Measurements from ENCODE around the gene ANAPC16. TPM values are rescaled to one million over a fixed set of nuclear protein-coding genes. Genes with fewer than 3 reads are reported as not detected.

The ANAPC16 gene
- total RNA-seq, 2 donors from 2014 or later = 57.4 to 68.4 TPM

DNA sequence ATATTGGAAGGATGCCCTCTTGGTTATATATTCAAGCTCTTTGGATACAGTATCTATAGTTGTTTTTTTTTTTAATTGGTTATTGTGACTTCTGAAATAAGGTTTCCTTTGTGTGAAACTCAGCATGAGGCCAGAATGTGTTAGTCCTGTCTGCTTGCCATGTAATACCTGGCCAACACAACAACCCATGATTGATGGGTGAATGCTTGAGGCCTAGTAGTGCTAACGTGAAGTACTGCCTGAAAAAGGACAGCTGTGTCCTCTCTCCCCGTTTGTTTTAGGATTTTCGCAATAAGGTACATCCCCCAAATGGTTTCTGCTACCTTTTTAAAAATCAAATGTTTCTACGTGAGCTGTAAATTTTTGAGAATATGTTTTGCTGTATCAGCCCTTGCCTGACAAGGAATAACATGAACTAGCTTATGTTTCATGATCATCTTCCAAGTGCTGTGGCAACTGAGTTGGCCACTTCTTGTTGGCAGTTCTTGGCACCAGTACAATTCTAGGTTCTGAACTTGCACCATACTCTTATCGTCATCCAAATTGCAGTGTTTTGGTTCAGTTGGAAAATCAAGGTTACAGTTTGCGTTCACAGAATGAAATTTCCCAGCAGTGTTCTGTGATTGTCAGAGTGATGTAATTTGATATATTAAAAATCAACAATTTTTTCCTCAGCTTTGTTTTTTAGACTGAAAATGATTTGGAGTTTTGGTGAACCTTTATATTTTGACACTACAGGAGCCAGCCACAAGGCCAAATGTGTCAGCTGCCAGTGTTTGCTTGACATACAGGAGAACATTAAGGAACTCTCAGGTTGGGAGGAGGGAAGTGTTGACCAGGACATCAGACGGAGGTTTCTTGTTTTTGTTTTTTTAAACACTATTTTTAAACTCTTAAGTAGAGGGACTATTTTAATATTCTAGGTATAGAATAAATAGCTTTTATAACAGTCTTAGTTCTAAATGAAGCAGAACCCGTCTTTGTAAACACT lies 13.7 kb downstream of the ANAPC16 start:
- peak; percentile 63 for DNase-seq
- TF ChIP-seq, protein P1, sequence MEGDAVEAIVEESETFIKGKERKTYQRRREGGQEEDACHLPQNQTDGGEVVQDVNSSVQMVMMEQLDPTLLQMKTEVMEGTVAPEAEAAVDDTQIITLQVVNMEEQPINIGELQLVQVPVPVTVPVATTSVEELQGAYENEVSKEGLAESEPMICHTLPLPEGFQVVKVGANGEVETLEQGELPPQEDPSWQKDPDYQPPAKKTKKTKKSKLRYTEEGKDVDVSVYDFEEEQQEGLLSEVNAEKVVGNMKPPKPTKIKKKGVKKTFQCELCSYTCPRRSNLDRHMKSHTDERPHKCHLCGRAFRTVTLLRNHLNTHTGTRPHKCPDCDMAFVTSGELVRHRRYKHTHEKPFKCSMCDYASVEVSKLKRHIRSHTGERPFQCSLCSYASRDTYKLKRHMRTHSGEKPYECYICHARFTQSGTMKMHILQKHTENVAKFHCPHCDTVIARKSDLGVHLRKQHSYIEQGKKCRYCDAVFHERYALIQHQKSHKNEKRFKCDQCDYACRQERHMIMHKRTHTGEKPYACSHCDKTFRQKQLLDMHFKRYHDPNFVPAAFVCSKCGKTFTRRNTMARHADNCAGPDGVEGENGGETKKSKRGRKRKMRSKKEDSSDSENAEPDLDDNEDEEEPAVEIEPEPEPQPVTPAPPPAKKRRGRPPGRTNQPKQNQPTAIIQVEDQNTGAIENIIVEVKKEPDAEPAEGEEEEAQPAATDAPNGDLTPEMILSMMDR (conservative IDR thresholded peaks at IDR 0.05) = no peak
- peak overlapping the region; percentile 68 for H3K27ac Mint-ChIP-seq
- peaks cover 28% of the 10 kb centered on the region for H3K4me1 Mint-ChIP-seq
- Histone ChIP-seq H3K9ac (ENCODE audit: extremely low read depth, low read length, poor library complexity, severe bottlenecking) (no peak overlapping the region), H3K9me3 (ENCODE audit: control insufficient read depth, low read length) (no peaks in the 10 kb centered on the region), H3K4me1 (ENCODE audit: control insufficient read depth, insufficient read depth, low read length) (peaks cover 13% of the 10 kb centered on the region), H3K27me3 (ENCODE audit: control insufficient read depth, insufficient read depth, low read length, poor library complexity, severe bottlenecking) (no peaks in the 10 kb centered on the region), H3K27ac (ENCODE audit: low read depth, low read length) (no peak overlapping the region), H3K4me3 (ENCODE audit: low read length) (peak overlapping the region; percentile 20), H3K36me3 (ENCODE audit: control insufficient read depth, insufficient read depth, low read length) (peaks cover 37% of the 10 kb centered on the region)
- no peaks in the 10 kb centered on the region for H3K9me3 Mint-ChIP-seq
- no peak overlapping the region for H3K4me3 Mint-ChIP-seq
- WGBS, 2 experiments (ENCODE audit: insufficient coverage in 1 of 2, insufficient read length in 1 of 2) = 87 to 90% methylated on average over 5 to 7 of the region's 8 CpGs
- H3K36me3 Mint-ChIP-seq (ENCODE audit: low read depth) = peaks cover 32% of the 10 kb centered on the region
- H3K27me3 Mint-ChIP-seq (ENCODE audit: insufficient read depth) = no peaks in the 10 kb centered on the region

DNA sequence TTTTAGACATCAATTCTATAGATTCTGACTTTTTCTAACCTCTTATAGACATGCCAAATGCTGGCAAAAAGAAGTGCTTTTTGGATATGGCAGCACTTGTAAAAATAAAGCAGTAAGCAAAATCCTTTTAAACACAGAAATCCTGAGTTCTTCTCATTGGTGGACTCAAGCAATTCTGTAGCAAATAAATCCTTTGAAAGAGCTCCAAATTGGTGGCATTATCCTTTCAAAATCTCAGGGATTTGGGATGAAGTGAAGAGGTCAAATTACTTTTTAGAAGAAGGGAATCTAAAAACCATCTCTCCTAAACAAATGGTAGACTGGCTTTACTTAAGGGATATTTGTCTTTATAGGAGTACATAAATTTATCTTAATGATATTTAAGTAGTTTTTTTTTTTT lies 17.8 kb downstream of the ANAPC16 start:
- Histone ChIP-seq H3K9ac (ENCODE audit: extremely low read depth, low read length, poor library complexity, severe bottlenecking) (no peak overlapping the region), H3K4me1 (ENCODE audit: control insufficient read depth, insufficient read depth, low read length) (peaks cover 7% of the 10 kb centered on the region), H3K27ac (ENCODE audit: low read depth, low read length) (no peak overlapping the region), H3K27me3 (ENCODE audit: control insufficient read depth, insufficient read depth, low read length, poor library complexity, severe bottlenecking) (no peaks in the 10 kb centered on the region), H3K4me3 (ENCODE audit: low read length) (no peak overlapping the region), H3K9me3 (ENCODE audit: control insufficient read depth, low read length) (no peaks in the 10 kb centered on the region), H3K36me3 (ENCODE audit: control insufficient read depth, insufficient read depth, low read length) (peaks cover 34% of the 10 kb centered on the region)
- TF ChIP-seq, protein P1 (conservative IDR thresholded peaks at IDR 0.05) = no peak
- H3K4me1 Mint-ChIP-seq = peaks cover 19% of the 10 kb centered on the region
- no peaks in the 10 kb centered on the region for H3K9me3 Mint-ChIP-seq
- H3K36me3 Mint-ChIP-seq (ENCODE audit: low read depth) = peaks cover 36% of the 10 kb centered on the region
- no peak overlapping the region for H3K4me3 Mint-ChIP-seq
- H3K27ac Mint-ChIP-seq = no peak overlapping the region
- no peaks in the 10 kb centered on the region for H3K27me3 Mint-ChIP-seq (ENCODE audit: insufficient read depth)
- DNase-seq = no peak

DNA sequence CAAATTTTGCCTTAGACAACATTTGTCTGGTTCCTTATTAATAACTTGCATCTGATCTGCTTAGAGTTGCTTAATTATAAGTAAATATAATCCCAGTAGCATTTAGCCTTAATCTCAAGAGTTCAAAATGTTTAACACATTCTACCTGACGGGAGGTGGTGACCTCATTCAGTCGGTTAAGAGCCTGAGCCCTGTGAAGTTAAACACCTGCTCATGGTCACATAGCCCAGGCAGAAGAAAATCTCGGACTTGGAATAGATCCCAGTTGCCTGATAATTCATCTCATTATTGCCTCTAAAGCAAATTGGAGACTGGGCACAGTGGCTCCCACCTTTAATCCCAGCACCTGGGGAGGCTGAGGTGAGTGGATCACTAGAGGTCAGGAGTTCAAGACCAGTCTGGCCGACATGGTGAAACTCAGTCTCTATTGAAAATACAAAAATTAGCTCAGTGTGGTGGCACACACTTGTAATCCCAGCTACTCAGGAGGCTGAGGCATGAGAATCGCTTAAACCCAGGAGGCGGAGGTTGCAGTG lies 18.8 kb downstream of the ANAPC16 start:
- H3K4me1 Mint-ChIP-seq = peaks cover 11% of the 10 kb centered on the region
- 93 to 94% methylated on average over 5 to 6 of the region's 6 CpGs for WGBS, 2 experiments (ENCODE audit: insufficient coverage in 1 of 2, insufficient read length in 1 of 2)
- peaks cover 1% of the 10 kb centered on the region for H3K4me1 ChIP-seq (ENCODE audit: control insufficient read depth, insufficient read depth, low read length)
- no peak for DNase-seq
- H3K27ac ChIP-seq (ENCODE audit: low read depth, low read length) = no peak overlapping the region
- H3K27ac Mint-ChIP-seq = no peak overlapping the region
- TF ChIP-seq, protein P1 (conservative IDR thresholded peaks at IDR 0.05) = no peak
- peaks cover 34% of the 10 kb centered on the region for H3K36me3 ChIP-seq (ENCODE audit: control insufficient read depth, insufficient read depth, low read length)
- H3K9me3 ChIP-seq (ENCODE audit: control insufficient read depth, low read length) = no peaks in the 10 kb centered on the region
- no peaks in the 10 kb centered on the region for H3K9me3 Mint-ChIP-seq
- peaks cover 36% of the 10 kb centered on the region for H3K36me3 Mint-ChIP-seq (ENCODE audit: low read depth)
- H3K4me3 ChIP-seq (ENCODE audit: low read length) = no peak overlapping the region
- no peak overlapping the region for H3K4me3 Mint-ChIP-seq
- H3K27me3 Mint-ChIP-seq (ENCODE audit: insufficient read depth) = no peaks in the 10 kb centered on the region
- no peaks in the 10 kb centered on the region for H3K27me3 ChIP-seq (ENCODE audit: control insufficient read depth, insufficient read depth, low read length, poor library complexity, severe bottlenecking)
- no peak overlapping the region for H3K9ac ChIP-seq (ENCODE audit: extremely low read depth, low read length, poor library complexity, severe bottlenecking)

Data from endodermal cell (in vitro differentiated cells).